ENCODE data around the gene LRRC4C.

DNA sequence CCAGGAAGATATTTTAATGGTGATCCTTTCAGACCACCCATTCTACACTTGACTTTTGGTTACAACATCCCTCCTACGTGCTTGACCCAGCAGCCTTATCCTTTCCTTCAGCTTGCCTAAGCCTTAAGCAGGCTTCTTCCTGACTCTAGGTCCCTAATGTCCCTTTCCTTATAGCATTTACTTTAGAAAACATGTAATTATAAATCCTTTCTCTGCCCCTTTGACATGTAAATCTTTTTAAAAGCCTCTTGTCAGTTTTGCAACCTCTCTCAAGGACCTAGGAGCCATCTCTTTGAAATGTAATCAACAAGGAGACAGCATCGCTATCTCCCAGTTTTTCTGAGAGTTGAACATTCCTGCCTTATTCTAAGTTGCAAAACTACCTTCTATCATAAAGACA, 1255.2 kb downstream of the LRRC4C start:
- no peak for TF ChIP-seq POLR2A (IDR thresholded peaks at IDR 0.05)
- TF ChIP-seq, protein P1, sequence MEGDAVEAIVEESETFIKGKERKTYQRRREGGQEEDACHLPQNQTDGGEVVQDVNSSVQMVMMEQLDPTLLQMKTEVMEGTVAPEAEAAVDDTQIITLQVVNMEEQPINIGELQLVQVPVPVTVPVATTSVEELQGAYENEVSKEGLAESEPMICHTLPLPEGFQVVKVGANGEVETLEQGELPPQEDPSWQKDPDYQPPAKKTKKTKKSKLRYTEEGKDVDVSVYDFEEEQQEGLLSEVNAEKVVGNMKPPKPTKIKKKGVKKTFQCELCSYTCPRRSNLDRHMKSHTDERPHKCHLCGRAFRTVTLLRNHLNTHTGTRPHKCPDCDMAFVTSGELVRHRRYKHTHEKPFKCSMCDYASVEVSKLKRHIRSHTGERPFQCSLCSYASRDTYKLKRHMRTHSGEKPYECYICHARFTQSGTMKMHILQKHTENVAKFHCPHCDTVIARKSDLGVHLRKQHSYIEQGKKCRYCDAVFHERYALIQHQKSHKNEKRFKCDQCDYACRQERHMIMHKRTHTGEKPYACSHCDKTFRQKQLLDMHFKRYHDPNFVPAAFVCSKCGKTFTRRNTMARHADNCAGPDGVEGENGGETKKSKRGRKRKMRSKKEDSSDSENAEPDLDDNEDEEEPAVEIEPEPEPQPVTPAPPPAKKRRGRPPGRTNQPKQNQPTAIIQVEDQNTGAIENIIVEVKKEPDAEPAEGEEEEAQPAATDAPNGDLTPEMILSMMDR (IDR thresholded peaks at IDR 0.05), result no peak
